ENCODE data around the gene ATP2B2. TPM values are rescaled to one million over a fixed set of nuclear protein-coding genes. Genes with fewer than 3 reads are reported as not detected.
A peak's percentile ranks its signal among the peaks of the same experiment; 100 is the strongest.

Gene ATP2B2
- total RNA-seq, 1 donor from 2014 or later = not detected

- Mint-ChIP-seq H3K36me3 (peaks cover 28% of the 10 kb centered on the region), H3K27me3 (ENCODE audit: insufficient read depth, low read depth) (peaks cover 9% of the 10 kb centered on the region), H3K4me1 (no peaks in the 10 kb centered on the region), H3K4me3 (no peak overlapping the region), H3K27ac (no peak overlapping the region), H3K9me3 (no peaks in the 10 kb centered on the region)
- H3F3A ChIP-seq (ENCODE audit: low read depth) = no peaks in the 10 kb centered on the region
- no peak overlapping the region for H3K27ac ChIP-seq
- no peaks in the 10 kb centered on the region for H3K9me3 ChIP-seq (ENCODE audit: low read depth)
- H3K4me1 ChIP-seq = no peaks in the 10 kb centered on the region
- H3K27me3 ChIP-seq = no peaks in the 10 kb centered on the region
- no peak for DNase-seq (ENCODE audit: low spot score)
- no peak overlapping the region for H2AFZ ChIP-seq (replicated peaks)
- no peaks in the 10 kb centered on the region for H3K36me3 ChIP-seq
- no peaks in the 10 kb centered on the region for H4K20me1 ChIP-seq (ENCODE audit: low read depth)
- no peak overlapping the region for H3K9ac ChIP-seq
- TF ChIP-seq EZH2phosphoT487 (IDR thresholded peaks at IDR 0.05) = no peak
- TF ChIP-seq CTCF (IDR thresholded peaks at IDR 0.05) = no peak
- no peak for TF ChIP-seq EZH2 (IDR thresholded peaks at IDR 0.05)
- H3K4me3 ChIP-seq = no peak overlapping the region
- H3K79me2 ChIP-seq (ENCODE audit: low read depth) = no peaks in the 10 kb centered on the region
- no peak overlapping the region for H3K4me2 ChIP-seq
Measured at GRCh38 chr3:10304905-10305304, 200.5 kb downstream of the ATP2B2 start.

GRCh38 chr3:10303785-10304184 lies 201.6 kb downstream of the ATP2B2 start:
- TF ChIP-seq EZH2phosphoT487 (IDR thresholded peaks at IDR 0.05) = no peak
- TF ChIP-seq CTCF (IDR thresholded peaks at IDR 0.05) = no peak
- no peak for TF ChIP-seq EZH2 (IDR thresholded peaks at IDR 0.05)
- H3K9me3 Mint-ChIP-seq = no peaks in the 10 kb centered on the region
- H3K27ac Mint-ChIP-seq = no peak overlapping the region
- H3K9me3 ChIP-seq (ENCODE audit: low read depth) = no peaks in the 10 kb centered on the region
- H2AFZ ChIP-seq (replicated peaks) = no peak overlapping the region
- H3K4me3 Mint-ChIP-seq = no peak overlapping the region
- peaks cover 30% of the 10 kb centered on the region for H3K36me3 Mint-ChIP-seq
- no peaks in the 10 kb centered on the region for H3K4me1 ChIP-seq
- H3K4me1 Mint-ChIP-seq = no peaks in the 10 kb centered on the region
- no peaks in the 10 kb centered on the region for H3K27me3 ChIP-seq
- H3K27ac ChIP-seq = no peak overlapping the region
- H4K20me1 ChIP-seq (ENCODE audit: low read depth) = no peaks in the 10 kb centered on the region
- H3K27me3 Mint-ChIP-seq (ENCODE audit: insufficient read depth, low read depth) = peaks cover 8% of the 10 kb centered on the region
- H3K4me2 ChIP-seq = no peak overlapping the region
- no peaks in the 10 kb centered on the region for H3F3A ChIP-seq (ENCODE audit: low read depth)
- H3K4me3 ChIP-seq = no peak overlapping the region
- DNase-seq (ENCODE audit: low spot score) = no peak
- H3K9ac ChIP-seq = no peak overlapping the region
- no peaks in the 10 kb centered on the region for H3K79me2 ChIP-seq (ENCODE audit: low read depth)
- no peaks in the 10 kb centered on the region for H3K36me3 ChIP-seq

- H3K4me2 ChIP-seq = no peak overlapping the region
- DNase-seq (ENCODE audit: low spot score) = no peak
- H3K27ac Mint-ChIP-seq = peak overlapping the region; percentile 57
- H2AFZ ChIP-seq (replicated peaks) = no peak overlapping the region
- no peaks in the 10 kb centered on the region for H4K20me1 ChIP-seq (ENCODE audit: low read depth)
- no peaks in the 10 kb centered on the region for H3F3A ChIP-seq (ENCODE audit: low read depth)
- H3K9me3 Mint-ChIP-seq = no peaks in the 10 kb centered on the region
- H3K36me3 ChIP-seq = no peaks in the 10 kb centered on the region
- H3K4me1 ChIP-seq = no peaks in the 10 kb centered on the region
- H3K27ac ChIP-seq = no peak overlapping the region
- H3K27me3 ChIP-seq = no peaks in the 10 kb centered on the region
- no peak overlapping the region for H3K4me3 ChIP-seq
- no peaks in the 10 kb centered on the region for H3K9me3 ChIP-seq (ENCODE audit: low read depth)
- H3K79me2 ChIP-seq (ENCODE audit: low read depth) = no peaks in the 10 kb centered on the region
- H3K4me3 Mint-ChIP-seq = no peak overlapping the region
- no peak for TF ChIP-seq EZH2phosphoT487 (IDR thresholded peaks at IDR 0.05)
- no peak for TF ChIP-seq CTCF (IDR thresholded peaks at IDR 0.05)
- TF ChIP-seq EZH2 (IDR thresholded peaks at IDR 0.05) = no peak
- peaks cover 30% of the 10 kb centered on the region for H3K36me3 Mint-ChIP-seq
- no peak overlapping the region for H3K9ac ChIP-seq
- H3K27me3 Mint-ChIP-seq (ENCODE audit: insufficient read depth, low read depth) = peaks cover 8% of the 10 kb centered on the region
- H3K4me1 Mint-ChIP-seq = no peaks in the 10 kb centered on the region
Measured at GRCh38 chr3:10303105-10303504, 202.3 kb downstream of the ATP2B2 start.
